Common myeloid progenitor, CD34-positive (primary cell): ENCODE measurements around the gene ZBTB46.
A peak's percentile ranks its signal among the peaks of the same experiment; 100 is the strongest.

Experiments
- CTCF ChIA-PET: fragments of 350-600 bp; sonication (Branson Sonifier 250); formaldehyde crosslinking; loops from one replicate; lab custom pipeline; 2021; ENCODE audit warnings: antibody characterized with exemption; lab: Charles Lee
- POLR2A ChIA-PET: fragments of 350-600 bp; sonication (Branson Sonifier 250); formaldehyde crosslinking; loops from one replicate; lab custom pipeline; 2021; ENCODE audit warnings: antibody characterized with exemption; lab: Charles Lee
- DNase-seq, 3 donors: peaks; one replicate each; pipeline versions ENCODE4 v3.0.0 to v3.0.0-alpha.2; 2013
- H3K27ac ChIP-seq, 2 experiments: 1 replicate in 1 of 2; 2 replicates in 1 of 2; pipeline ENCODE4 v1.7.0; 2013; ENCODE audit warnings: inconsistent platforms in 2 of 2, low read length in 2 of 2, mild to moderate bottlenecking in 2 of 2, low read depth in 1 of 2, moderate library complexity in 1 of 2; ENCODE audit not compliant: severe bottlenecking in 2 of 2, insufficient read depth in 1 of 2, poor library complexity in 1 of 2
- H3K27me3 ChIP-seq, 5 experiments: replicated peaks in 2 of 5; 1 replicate in 3 of 5; 2 replicates in 2 of 5; pipeline versions ENCODE4 v1.6.1 to v1.7.0; 2013; ENCODE audit warnings: low read length in 4 of 5, mild to moderate bottlenecking in 2 of 5, moderate library complexity in 2 of 5, inconsistent platforms in 1 of 5; ENCODE audit not compliant: insufficient read depth in 5 of 5, control insufficient read depth in 4 of 5
- H3K36me3 ChIP-seq, 4 experiments: 1 replicate in 2 of 4; 2 replicates in 2 of 4; pipeline versions ENCODE4 v1.6.1 to v1.7.0; 2013; ENCODE audit warnings: low read length in 3 of 4, control low read depth in 1 of 4, mild to moderate bottlenecking in 1 of 4; ENCODE audit not compliant: control insufficient read depth in 4 of 4, insufficient read depth in 4 of 4
- H3K4me1 ChIP-seq, 4 experiments: 1 replicate in 3 of 4; 2 replicates in 1 of 4; pipeline versions ENCODE4 v1.6.1 to v1.7.1; 2013; ENCODE audit warnings: low read length in 3 of 4, mild to moderate bottlenecking in 3 of 4, control low read depth in 1 of 4, inconsistent platforms in 1 of 4, moderate library complexity in 1 of 4; ENCODE audit not compliant: control insufficient read depth in 4 of 4, insufficient read depth in 4 of 4; ENCODE audit errors: control extremely low read depth in 1 of 4
- H3K4me3 ChIP-seq, 7 experiments: 1 replicate in 4 of 7; 2 replicates in 3 of 7; pipeline versions ENCODE4 v1.5.1 to v1.7.0; 2013; ENCODE audit warnings: mild to moderate bottlenecking in 7 of 7, low read length in 6 of 7, moderate library complexity in 6 of 7, inconsistent platforms in 2 of 7, low read depth in 2 of 7, control low read depth in 1 of 7; ENCODE audit not compliant: insufficient read depth in 4 of 7, control insufficient read depth in 1 of 7; ENCODE audit errors: extremely low read depth in 1 of 7
- H3K9me3 ChIP-seq, 5 experiments: 1 replicate in 4 of 5; 2 replicates in 1 of 5; pipeline versions ENCODE4 v1.6.1 to v1.7.1; 2013; ENCODE audit warnings: low read length in 4 of 5, mild to moderate bottlenecking in 2 of 5, inconsistent platforms in 1 of 5, low read depth in 1 of 5, moderate library complexity in 1 of 5; ENCODE audit not compliant: control insufficient read depth in 4 of 5, insufficient read depth in 2 of 5; ENCODE audit errors: control extremely low read depth in 1 of 5
- WGBS: methylation state at CpG from one replicate; pipeline ENCODE4 v1.1.5; 2013; ENCODE audit not compliant: insufficient coverage; 5-methylcytosine and 5-hydroxymethylcytosine counted together

Gene ZBTB46

GRCh38 chr20:63744158-63744557 is 86.9 kb downstream of the ZBTB46 start:
- H3K4me1 ChIP-seq, result peaks cover 0 to 18% (median 16%) of the 10 kb centered on the region in 4 experiments
- no peaks in the 10 kb centered on the region for H3K27me3 ChIP-seq
- no peak for DNase-seq
- H3K4me3 ChIP-seq, result no peak overlapping the region
- ChIA-PET CTCF (no interaction called here), POLR2A (interaction anchor here (0.7 kb wide), 1 partner anchor 718 kb away, joined by 4 read pairs; no protein-coding TSS in a partner anchor)
- peaks cover 0 to 33% (median 10%) of the 10 kb centered on the region in 4 experiments for H3K36me3 ChIP-seq
- H3K9me3 ChIP-seq, result no peaks in the 10 kb centered on the region
- no peak overlapping the region for H3K27ac ChIP-seq
- WGBS, result 100% methylated on average over 2 of the region's 4 CpGs

GRCh38 chr20:63743210-63743970 is 87.7 kb downstream of the ZBTB46 start:
- Histone ChIP-seq H3K27me3 (peaks cover 0 to 4% (median 0%) of the 10 kb centered on the region in 5 experiments), H3K4me1 (peaks cover 0 to 25% (median 23%) of the 10 kb centered on the region in 4 experiments), H3K36me3 (peaks cover 0 to 33% (median 10%) of the 10 kb centered on the region in 4 experiments), H3K27ac (no peak overlapping the region), H3K9me3 (no peaks in the 10 kb centered on the region), H3K4me3 (no peak overlapping the region)
- DNase-seq, result no peak
- CTCF ChIA-PET, result interaction anchor here (1.1 kb wide), 1 partner anchor 42 kb away, joined by 3 read pairs; no protein-coding TSS in a partner anchor
- POLR2A ChIA-PET, result interaction anchor here (0.7 kb wide), 1 partner anchor 718 kb away, joined by 4 read pairs; no protein-coding TSS in a partner anchor
- WGBS, result 99% methylated on average over 16 of the region's 31 CpGs

- H3K36me3 ChIP-seq, result peaks cover 0 to 30% (median 10%) of the 10 kb centered on the region in 4 experiments
- CTCF ChIA-PET, result interaction anchor here (1.1 to 2.4 kb wide), 2 partner anchors 34 to 43 kb away, joined by 3 to 8 read pairs; partner anchors contain the start of genes ARFRP1 and ZGPAT
- peaks cover 0 to 5% (median 0%) of the 10 kb centered on the region in 5 experiments for H3K27me3 ChIP-seq
- POLR2A ChIA-PET, result no interaction called here
- 91% methylated on average over 32 of the region's 37 CpGs for WGBS
- H3K27ac ChIP-seq, result no peak overlapping the region
- no peak for DNase-seq
- no peaks in the 10 kb centered on the region for H3K9me3 ChIP-seq
- H3K4me1 ChIP-seq, result peaks cover 0 to 33% (median 31%) of the 10 kb centered on the region in 4 experiments
- no peak overlapping the region for H3K4me3 ChIP-seq
Observed at GRCh38 chr20:63742381-63743024, 88.6 kb downstream of the ZBTB46 start.

GRCh38 chr20:63741676-63742380 is 89.2 kb downstream of the ZBTB46 start:
- Histone ChIP-seq H3K27ac (no peak overlapping the region), H3K9me3 (no peaks in the 10 kb centered on the region), H3K4me3 (no peak overlapping the region), H3K27me3 (peaks cover 0 to 5% (median 0%) of the 10 kb centered on the region in 5 experiments), H3K36me3 (peaks cover 0 to 30% (median 10%) of the 10 kb centered on the region in 4 experiments), H3K4me1 (peaks cover 0 to 40% (median 38%) of the 10 kb centered on the region in 4 experiments)
- no peak for DNase-seq
- WGBS, result 98% methylated on average over 16 of the region's 30 CpGs
- CTCF ChIA-PET, result interaction anchor here (0.7 to 2.4 kb wide), 3 partner anchors 14 to 44 kb away, joined by 3 to 8 read pairs (median 3); partner anchors contain the start of genes ARFRP1 and ZGPAT
- POLR2A ChIA-PET, result no interaction called here

- 56% methylated on average over 6 of the region's 6 CpGs for WGBS
- Histone ChIP-seq H3K27me3 (peaks cover 0 to 5% (median 0%) of the 10 kb centered on the region in 5 experiments), H3K36me3 (peaks cover 0 to 27% (median 10%) of the 10 kb centered on the region in 4 experiments), H3K9me3 (no peaks in the 10 kb centered on the region), H3K4me3 (peak overlapping the region in 4 of 7 experiments; percentile 69 to 70 (median 70)), H3K27ac (no peak overlapping the region), H3K4me1 (peaks cover 0 to 45% (median 41%) of the 10 kb centered on the region in 4 experiments)
- DNase-seq, result no peak
- CTCF ChIA-PET, result interaction anchor here (0.7 to 2.4 kb wide), 3 partner anchors 14 to 45 kb away, joined by 3 to 8 read pairs (median 3); partner anchors contain the start of genes ARFRP1 and ZGPAT
- POLR2A ChIA-PET, result no interaction called here
Observed at GRCh38 chr20:63741354-63741675, 89.7 kb downstream of the ZBTB46 start.

GRCh38 chr20:63740627-63741353 is 90.3 kb downstream of the ZBTB46 start:
- peaks cover 0 to 27% (median 11%) of the 10 kb centered on the region in 4 experiments for H3K36me3 ChIP-seq
- no peaks in the 10 kb centered on the region for H3K9me3 ChIP-seq
- H3K27me3 ChIP-seq, result peaks cover 0 to 5% (median 0%) of the 10 kb centered on the region in 5 experiments
- WGBS, result 8% methylated on average over 15 of the region's 29 CpGs
- ChIA-PET CTCF (interaction anchor here (0.7 to 2.4 kb wide), 5 partner anchors 18 to 45 kb away, joined by 3 to 8 read pairs (median 3); partner anchors contain the start of genes ARFRP1 and ZGPAT), POLR2A (interaction anchor here (0.6 kb wide), 1 partner anchor 140 kb away, joined by 4 read pairs; no protein-coding TSS in a partner anchor)
- peak overlapping the region; percentile 50 to 70 (median 69) for H3K4me3 ChIP-seq
- DNase-seq, result peak; percentile 54 to 78 (median 76)
- H3K4me1 ChIP-seq, result peaks cover 0 to 47% (median 42%) of the 10 kb centered on the region in 4 experiments
- H3K27ac ChIP-seq, result peak overlapping the region in 1 of 2 experiments; percentile 34
